Measurements from ENCODE around the gene PINLYP.

DNA sequence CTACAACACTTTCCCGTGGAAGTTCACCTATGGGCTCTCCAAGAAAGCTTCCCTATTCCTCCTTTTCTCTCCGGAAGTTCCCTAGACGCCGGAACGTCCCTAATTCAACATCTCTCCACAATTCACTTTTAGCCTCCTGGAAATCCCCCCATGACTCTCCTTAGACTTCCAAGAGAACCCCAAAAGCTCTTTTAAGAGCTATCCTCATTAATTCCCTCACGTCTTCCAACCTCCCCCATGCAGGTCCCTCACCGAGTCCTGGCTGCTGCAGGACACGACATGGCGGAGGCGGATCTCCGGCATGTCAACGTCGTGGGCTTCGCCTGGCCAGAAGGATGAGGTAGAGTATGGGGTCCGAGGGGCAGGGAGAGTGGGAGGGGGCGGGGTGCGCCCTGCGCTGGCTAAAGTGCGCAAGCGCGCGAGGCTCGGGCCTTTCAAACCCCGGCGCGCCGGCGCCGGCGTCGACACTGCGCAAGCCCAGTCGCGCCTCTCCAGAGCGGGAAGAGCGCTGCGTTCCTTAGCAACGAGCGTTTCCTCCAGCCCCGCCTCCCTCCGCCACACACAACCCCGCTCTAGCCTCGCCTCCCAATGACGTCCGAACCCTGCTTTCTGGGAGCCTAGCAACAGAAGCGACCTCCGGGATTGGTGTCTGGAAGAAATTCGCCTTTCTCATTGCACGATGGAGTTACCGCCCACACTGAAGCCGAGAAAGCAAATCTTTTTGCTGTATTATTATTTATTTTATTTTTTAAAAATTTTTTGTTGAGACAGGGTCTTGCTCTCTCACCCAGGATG is at the start of gene PINLYP, which contains the start of gene XRCC1:
- TF ChIP-seq CTCF (conservative IDR thresholded peaks at IDR 0.05; ENCODE audit: low read length) (no peak), EZH2phosphoT487 (IDR thresholded peaks at IDR 0.05; ENCODE audit: borderline replicate concordance, low read depth, low read length) (no peak)
